GM18909 (cell line): ENCODE measurements around the gene KLHL10.
"Not testable (repeated sequence)": the region's sequence is repeated elsewhere in the genome, so short reads cannot be mapped to it uniquely, and the experiment has no call there.

ENCODE experiments used
- ATAC-seq: cut with Tn5 transposase; IDR thresholded peaks from one replicate; pipeline ENCODE4 v1.9.1; 2021; ENCODE audit warnings: mild to moderate bottlenecking; ENCODE audit not compliant: unreplicated experiment, poor library complexity

The KLHL10 gene

GRCh38 chr17:41844971-41845370 lies 7.3 kb downstream of the KLHL10 start:
- ATAC-seq, result no peak

- ATAC-seq, result no peak
Observed at GRCh38 chr17:41848788-41849187, 11.2 kb downstream of the KLHL10 start.

DNA sequence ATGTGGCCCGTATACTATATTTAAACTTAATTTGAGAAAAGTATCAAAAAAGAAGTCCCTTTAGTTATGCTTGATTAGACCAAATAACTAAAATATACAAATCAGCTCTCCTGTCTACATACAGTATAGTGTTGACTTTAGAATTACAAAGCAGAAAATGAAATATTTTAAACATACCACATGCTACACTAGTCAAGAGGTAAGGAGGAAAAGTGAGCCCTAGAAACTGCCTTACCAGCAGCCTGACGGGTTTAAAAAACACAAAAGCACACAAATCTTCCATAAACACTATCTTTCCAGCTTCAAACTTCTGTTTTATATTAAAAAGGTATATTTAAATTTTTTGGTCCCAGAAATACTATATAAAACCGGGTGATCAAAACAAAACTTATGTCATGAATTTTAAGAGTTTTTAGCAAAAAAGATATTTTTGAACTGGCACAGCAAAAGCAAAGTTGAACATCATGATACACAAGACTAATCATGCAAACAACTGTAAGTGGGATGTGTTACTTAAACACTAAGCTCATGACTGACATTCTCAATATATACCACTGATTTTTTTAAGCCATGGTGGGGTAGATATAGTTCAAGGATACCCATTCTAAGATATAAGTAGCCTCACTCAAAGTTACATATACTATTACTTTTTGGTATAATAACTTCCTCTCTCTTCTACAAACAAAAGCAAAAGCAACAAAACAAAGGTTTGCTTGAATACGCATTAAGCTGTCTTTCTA lies 11.8 kb downstream of the KLHL10 start:
- ATAC-seq, result no peak

DNA sequence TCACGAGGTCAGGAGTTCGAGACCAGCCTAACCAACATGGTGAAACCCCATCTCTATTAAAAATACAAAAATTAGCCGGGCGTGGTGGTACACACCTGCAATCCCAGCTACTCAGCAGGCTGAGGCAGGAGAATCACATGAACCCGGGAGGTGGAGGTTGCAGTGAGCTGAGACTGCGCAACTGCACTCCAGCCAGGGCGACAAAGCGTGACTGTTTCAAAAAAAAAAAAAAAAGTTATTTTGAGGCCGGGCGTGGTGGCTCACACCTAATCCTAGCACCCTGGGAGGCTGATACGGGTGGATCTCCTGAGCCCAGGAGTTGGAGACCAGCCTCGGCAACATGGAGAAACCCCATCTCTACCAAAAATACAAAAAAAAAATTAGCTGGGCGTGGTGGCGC lies 13.8 kb downstream of the KLHL10 start:
- not testable (repeated sequence) for ATAC-seq

DNA sequence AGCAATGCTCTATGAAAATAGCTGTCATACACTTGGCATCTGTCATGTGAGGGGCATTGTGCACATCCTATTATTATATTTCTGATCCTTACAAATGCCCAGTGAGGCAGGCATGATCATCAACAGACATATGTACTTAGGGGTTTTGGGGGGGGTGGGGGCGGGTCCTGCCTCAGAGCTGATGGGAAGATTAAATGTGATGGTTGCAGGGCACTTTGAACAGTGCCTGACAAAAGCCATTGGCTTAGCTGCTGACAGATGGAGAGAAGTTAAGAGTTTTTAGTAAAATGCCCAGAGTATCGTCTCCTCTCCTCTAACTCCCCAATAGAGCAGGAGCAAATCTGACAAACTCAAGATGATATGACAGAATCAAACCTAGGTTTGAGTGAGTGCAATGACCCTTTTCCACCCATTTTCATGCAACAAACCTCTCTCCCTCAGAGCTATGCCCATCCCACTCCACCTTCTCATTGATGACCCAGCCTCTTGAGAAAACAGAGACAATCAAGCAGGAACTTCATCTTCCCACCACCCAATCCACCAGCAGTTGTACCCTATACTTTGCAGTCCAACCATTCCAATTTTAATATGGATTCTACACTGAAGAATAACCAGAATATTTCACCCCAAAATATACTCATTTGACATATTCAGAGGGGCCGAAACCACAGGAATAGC lies 22.8 kb downstream of the KLHL10 start:
- ATAC-seq, result no peak

- no peak for ATAC-seq
Observed at GRCh38 chr17:41863074-41863848, 25.6 kb downstream of the KLHL10 start.

DNA sequence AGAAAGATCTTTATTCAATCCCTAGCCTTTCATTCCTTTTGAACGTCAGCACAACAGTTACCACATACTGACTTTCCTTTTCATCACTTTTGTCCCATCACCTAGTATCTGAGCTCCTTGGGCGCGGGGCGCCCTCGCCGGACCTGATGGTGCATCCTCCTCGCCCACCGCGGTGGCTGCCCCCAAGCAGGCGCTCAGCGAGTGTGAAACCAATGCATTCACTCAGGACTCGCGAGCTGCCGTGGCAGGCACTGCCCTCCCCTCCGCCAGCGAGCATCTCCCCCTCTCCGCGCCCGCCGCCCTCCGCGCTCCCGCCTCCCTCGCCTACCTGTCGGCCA lies 26.8 kb downstream of the KLHL10 start:
- ATAC-seq, result peak; percentile 33

GRCh38 chr17:41864836-41865595 lies 27.4 kb downstream of the KLHL10 start, which contains the start of gene KLHL11:
TSS of gene KLHL11 (minus strand) at chr17:41865423. CDS start at chr17:41865370, 53 bp downstream.
- peak; percentile 78 for ATAC-seq

- ATAC-seq, result no peak
Observed at GRCh38 chr17:41865596-41865893, 27.9 kb downstream of the KLHL10 start.

- ATAC-seq, result no peak
Observed at GRCh38 chr17:41868568-41868967, 30.9 kb downstream of the KLHL10 start.

GRCh38 chr17:41869426-41869825 lies 31.8 kb downstream of the KLHL10 start:
- ATAC-seq, result no peak

DNA sequence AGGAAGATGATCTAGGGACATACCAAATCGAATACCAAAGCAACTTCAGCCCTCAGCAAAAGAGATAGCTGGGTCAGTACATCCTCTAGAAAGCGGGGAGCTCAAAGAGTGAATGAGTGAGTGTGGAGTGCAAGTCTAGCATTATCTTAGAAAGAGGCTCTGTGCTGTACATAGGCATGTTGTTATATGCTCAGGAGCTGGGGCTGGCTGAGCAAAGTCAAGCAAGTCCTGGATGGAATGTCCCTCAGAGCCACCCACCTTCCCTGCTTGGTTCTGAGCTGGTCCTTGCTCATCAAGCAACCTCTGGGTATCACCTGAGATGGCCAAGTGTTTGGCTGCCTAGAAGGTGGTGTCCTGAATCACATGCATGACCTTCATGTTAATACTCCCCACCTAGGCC lies 32.5 kb downstream of the KLHL10 start:
- no peak for ATAC-seq

DNA sequence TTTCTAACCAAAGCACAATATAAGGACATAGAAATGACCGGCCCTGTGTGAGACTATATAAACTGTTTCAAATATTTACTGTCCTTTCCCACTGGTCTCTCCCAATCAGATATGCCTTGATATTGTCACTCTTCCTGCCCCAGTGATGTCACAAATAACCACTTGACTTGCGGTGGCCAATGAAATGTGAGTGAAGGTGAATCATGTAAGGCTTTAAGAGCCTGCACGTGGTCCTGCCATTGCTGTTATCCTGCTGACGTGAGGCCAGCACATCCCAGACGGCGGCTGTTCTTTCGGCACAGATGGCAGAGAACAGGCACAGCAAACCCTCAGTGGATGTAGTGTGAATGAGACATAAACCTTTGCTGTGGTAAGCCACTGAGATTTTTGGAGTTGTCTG lies 33.0 kb downstream of the KLHL10 start:
- no peak for ATAC-seq

- ATAC-seq, result no peak
Observed at GRCh38 chr17:41871789-41872188, 34.2 kb downstream of the KLHL10 start.

DNA sequence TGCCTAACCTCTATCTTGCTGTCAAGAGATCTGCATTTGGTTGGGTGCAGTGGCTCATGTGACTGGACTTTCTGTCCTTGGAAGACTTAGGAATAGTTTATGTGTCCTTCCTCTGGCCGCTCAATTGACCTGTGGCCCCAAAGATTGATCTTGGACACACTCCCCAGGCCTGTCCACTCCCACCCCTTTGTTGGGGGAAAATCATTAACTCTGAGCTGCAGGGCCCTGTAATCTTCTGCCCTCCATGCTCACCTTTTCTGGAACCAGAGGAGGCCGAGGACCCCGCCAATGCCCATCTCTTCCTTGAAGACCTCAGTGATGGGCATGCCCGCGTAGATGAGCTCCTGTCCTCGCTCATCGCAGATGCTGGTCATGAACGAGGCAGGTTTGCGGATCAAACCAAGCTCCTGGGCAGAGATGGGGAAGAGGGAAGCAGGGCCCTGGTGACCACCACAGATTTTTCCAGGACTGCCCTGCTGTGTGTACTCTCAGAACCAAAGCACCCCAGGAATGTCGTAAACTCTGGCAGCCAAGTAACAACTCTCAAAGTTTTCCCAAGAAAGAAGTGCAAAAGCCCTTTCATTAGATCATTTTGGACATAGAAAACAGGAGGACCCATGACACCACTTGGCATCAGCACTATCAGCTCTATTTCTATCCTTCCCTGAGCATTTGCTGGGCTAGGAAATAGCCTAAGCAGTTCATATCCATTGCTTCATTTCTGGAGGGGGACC lies 36.1 kb downstream of the KLHL10 start:
- ATAC-seq, result no peak

DNA sequence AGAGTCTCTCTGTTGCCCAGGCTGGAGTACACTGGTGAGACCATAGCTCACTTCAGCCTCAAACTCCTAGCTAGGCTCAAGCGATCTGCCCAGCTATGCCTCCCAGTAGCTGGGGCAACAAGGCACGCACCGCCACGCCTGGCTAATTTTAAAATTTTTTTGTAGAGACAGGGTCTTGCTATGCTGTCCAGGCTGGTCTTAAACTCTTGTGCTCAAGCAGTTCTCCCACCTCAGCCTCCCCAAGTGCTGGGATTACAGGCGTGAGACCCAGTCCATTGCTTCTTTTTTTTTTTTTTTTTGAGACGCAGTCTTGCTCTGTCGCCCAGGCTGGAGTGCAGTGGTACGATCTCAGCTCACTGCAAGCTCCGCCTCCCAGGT lies 36.7 kb downstream of the KLHL10 start:
- not testable (repeated sequence) for ATAC-seq

DNA sequence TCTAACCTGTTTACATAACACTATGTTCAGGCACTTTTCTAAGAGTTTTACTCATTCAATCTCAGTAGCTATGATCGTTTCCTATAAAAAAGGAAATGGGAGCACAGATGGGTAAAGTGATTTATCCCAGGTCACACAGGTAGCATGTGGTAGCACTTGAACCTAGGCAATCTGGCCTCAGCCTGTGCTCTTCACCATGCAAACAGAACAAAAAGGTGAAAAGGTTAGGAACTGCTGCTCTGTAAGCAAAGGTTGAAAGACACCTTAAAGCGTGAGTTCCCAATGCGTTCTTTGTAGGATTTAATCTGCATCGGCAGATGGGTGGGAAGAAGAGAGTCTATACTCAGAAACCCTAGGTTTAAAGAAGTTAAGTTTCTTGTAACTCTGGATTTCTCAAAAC lies 42.5 kb downstream of the KLHL10 start:
- no peak for ATAC-seq

- no peak for ATAC-seq
Observed at GRCh38 chr17:41882756-41883155, 45.1 kb downstream of the KLHL10 start.

DNA sequence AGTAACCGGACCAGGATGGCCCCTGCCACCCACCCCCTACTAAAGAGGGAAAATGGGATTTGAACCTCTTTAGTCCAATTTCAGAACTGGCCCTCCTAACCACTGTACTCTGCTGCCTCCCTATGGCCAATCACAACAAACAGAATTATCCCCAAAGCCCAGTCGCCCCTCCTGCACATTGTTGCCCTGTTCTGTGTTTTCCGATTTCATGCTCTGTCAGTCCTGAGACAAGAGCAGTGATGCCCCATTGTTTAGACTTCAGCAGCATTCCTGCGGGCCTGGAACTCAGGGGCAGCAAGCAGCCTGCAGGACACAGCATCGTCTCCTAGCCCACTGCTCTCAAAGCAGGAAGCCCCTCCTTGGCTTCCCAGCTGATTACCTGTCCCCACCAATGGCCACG lies 48.1 kb downstream of the KLHL10 start:
- no peak for ATAC-seq

- ATAC-seq, result no peak
Observed at GRCh38 chr17:41888332-41888965, 50.8 kb downstream of the KLHL10 start.
